Mesenchymal stem cell (in vitro differentiated cells and primary cell): Measurements from ENCODE around the gene PLIN3.
"Not testable (repeated sequence)": the region's sequence is repeated elsewhere in the genome, so short reads cannot be mapped to it uniquely, and the experiment has no call there.

Source experiments
- DNase-seq: peaks from one replicate; pipeline ENCODE4 v3.0.0-alpha.2; 2013
- H2AFZ ChIP-seq: one replicate; pipeline ENCODE4 v1.6.1; 2013; ENCODE audit warnings: low read depth, mild to moderate bottlenecking, control low read depth, inconsistent platforms, low read length, moderate library complexity
- H2AK5ac ChIP-seq: 2 replicates; pipeline ENCODE4 v1.6.1; 2013; ENCODE audit warnings: low read length, moderate library complexity, mild to moderate bottlenecking, inconsistent platforms; ENCODE audit not compliant: severe bottlenecking
- H2BK120ac ChIP-seq: one replicate; pipeline ENCODE4 v1.6.1; 2013; ENCODE audit warnings: low read depth, mild to moderate bottlenecking, inconsistent platforms, low read length, moderate library complexity
- H2BK12ac ChIP-seq, 2 experiments: one replicate each; pipeline ENCODE4 v1.6.1; 2013; ENCODE audit warnings: inconsistent platforms in 2 of 2, low read length in 2 of 2, mild to moderate bottlenecking in 2 of 2, moderate library complexity in 2 of 2, control low read depth in 1 of 2
- H2BK15ac ChIP-seq: one replicate; pipeline ENCODE4 v1.6.1; 2013; ENCODE audit warnings: mild to moderate bottlenecking, low read depth, inconsistent platforms; ENCODE audit not compliant: poor library complexity, severe bottlenecking
- H2BK5ac ChIP-seq: 2 replicates; pipeline ENCODE4 v1.6.1; 2013; ENCODE audit warnings: low read depth, mild to moderate bottlenecking, low read length, control low read depth, inconsistent platforms; ENCODE audit not compliant: poor library complexity, severe bottlenecking
- H3K14ac ChIP-seq, 2 experiments: one replicate each; pipeline ENCODE4 v1.6.1; 2013; ENCODE audit warnings: inconsistent platforms in 2 of 2, low read length in 2 of 2, control low read depth in 1 of 2, mild to moderate bottlenecking in 1 of 2, moderate library complexity in 1 of 2
- H3K18ac ChIP-seq, 2 experiments: one replicate each; pipeline ENCODE4 v1.6.1; 2013; ENCODE audit warnings: inconsistent platforms in 2 of 2, low read length in 2 of 2, control low read depth in 1 of 2, low read depth in 1 of 2, mild to moderate bottlenecking in 1 of 2
- H3K23ac ChIP-seq, 2 experiments: one replicate each; pipeline ENCODE4 v1.6.1; 2013; ENCODE audit warnings: inconsistent platforms in 2 of 2, low read length in 2 of 2, mild to moderate bottlenecking in 2 of 2, moderate library complexity in 2 of 2, control low read depth in 1 of 2
- H3K27ac ChIP-seq: 2 replicates; pipeline ENCODE4 v1.5.1; 2013; ENCODE audit warnings: mild to moderate bottlenecking, moderate library complexity, low read length, control low read depth, inconsistent platforms; ENCODE audit not compliant: poor library complexity, severe bottlenecking
- H3K27me3 ChIP-seq, 2 experiments: 2 replicates each; pipeline versions ENCODE4 v1.6.1 to v1.7.0; 2013; ENCODE audit warnings: low read length in 2 of 2, mild to moderate bottlenecking in 2 of 2, moderate library complexity in 2 of 2, control low read depth in 1 of 2, inconsistent platforms in 1 of 2; ENCODE audit not compliant: control insufficient read depth in 1 of 2, insufficient read depth in 1 of 2
- H3K36me3 ChIP-seq, 2 experiments: 2 replicates each; pipeline versions ENCODE4 v1.6.1 to v1.7.0; 2013; ENCODE audit warnings: low read length in 2 of 2, control low read depth in 1 of 2, inconsistent platforms in 1 of 2, low read depth in 1 of 2, mild to moderate bottlenecking in 1 of 2; ENCODE audit not compliant: insufficient read depth in 2 of 2, control insufficient read depth in 1 of 2
- H3K4ac ChIP-seq, 2 experiments: one replicate each; pipeline ENCODE4 v1.6.1; 2013; ENCODE audit warnings: inconsistent platforms in 2 of 2, low read length in 2 of 2, mild to moderate bottlenecking in 2 of 2, moderate library complexity in 2 of 2, control low read depth in 1 of 2, low read depth in 1 of 2
- H3K4me1 ChIP-seq: 2 replicates; pipeline ENCODE4 v1.6.1; 2013; ENCODE audit warnings: low read depth, low read length, control low read depth; ENCODE audit not compliant: control insufficient read depth, insufficient read depth
- H3K4me2 ChIP-seq: 2 replicates; pipeline ENCODE4 v1.6.1; 2013; ENCODE audit warnings: low read length, mild to moderate bottlenecking, inconsistent platforms; ENCODE audit not compliant: poor library complexity, severe bottlenecking
- H3K4me3 ChIP-seq, 2 experiments: 2 replicates each; pipeline versions ENCODE4 v1.5.1 to v1.7.0; 2013; ENCODE audit warnings: low read length in 2 of 2, mild to moderate bottlenecking in 2 of 2, control low read depth in 1 of 2, low read depth in 1 of 2; ENCODE audit not compliant: insufficient read depth in 1 of 2
- H3K79me1 ChIP-seq: replicated peaks from 2 replicates; pipeline ENCODE4 v1.6.1; 2013; ENCODE audit warnings: mild to moderate bottlenecking, control low read depth, low read length, inconsistent platforms; ENCODE audit not compliant: poor library complexity, severe bottlenecking
- H3K9ac ChIP-seq: 2 replicates; pipeline ENCODE4 v1.7.0; 2013; ENCODE audit warnings: mild to moderate bottlenecking, low read length, moderate library complexity
- H3K9me3 ChIP-seq: 2 replicates; pipeline ENCODE4 v1.7.0; 2013; ENCODE audit warnings: mild to moderate bottlenecking, low read length; ENCODE audit not compliant: control insufficient read depth
- H4K8ac ChIP-seq: one replicate; pipeline ENCODE4 v1.6.1; 2013; ENCODE audit warnings: inconsistent platforms, mild to moderate bottlenecking, low read length, moderate library complexity
- H4K91ac ChIP-seq: one replicate; pipeline ENCODE4 v1.6.1; 2013; ENCODE audit warnings: mild to moderate bottlenecking, low read length, inconsistent platforms
- WGBS: methylation state at CpG from one replicate; pipeline ENCODE4 v1.1.7; 2013; ENCODE audit warnings: mixed read lengths; 5-methylcytosine and 5-hydroxymethylcytosine counted together

Gene PLIN3

GRCh38 chr19:4800591-4801081, 66.8 kb downstream of the PLIN3 start:
- H3K4me2 ChIP-seq = no peak overlapping the region
- peaks cover 6% of the 10 kb centered on the region for H3K79me1 ChIP-seq
- H2BK15ac ChIP-seq = no peak overlapping the region
- H2BK120ac ChIP-seq = no peak overlapping the region
- H2AFZ ChIP-seq = no peak overlapping the region
- H3K9ac ChIP-seq = no peak overlapping the region
- 62% methylated on average over 23 of the region's 23 CpGs for WGBS
- H3K4me1 ChIP-seq = peaks cover 2% of the 10 kb centered on the region
- H3K36me3 ChIP-seq = peaks cover 7 to 12% of the 10 kb centered on the region in 2 experiments
- H3K27me3 ChIP-seq = no peaks in the 10 kb centered on the region
- no peak overlapping the region for H3K18ac ChIP-seq
- H2BK5ac ChIP-seq = no peak overlapping the region
- no peak overlapping the region for H3K27ac ChIP-seq
- H3K4me3 ChIP-seq = no peak overlapping the region
- H2BK12ac ChIP-seq = no peak overlapping the region
- H2AK5ac ChIP-seq = no peak overlapping the region
- H3K9me3 ChIP-seq = no peaks in the 10 kb centered on the region
- H3K4ac ChIP-seq = no peak overlapping the region
- H3K23ac ChIP-seq = peak overlapping the region in 1 of 2 experiments; percentile 50
- no peak overlapping the region for H4K91ac ChIP-seq
- DNase-seq = no peak
- no peak overlapping the region for H3K14ac ChIP-seq
- H4K8ac ChIP-seq = no peak overlapping the region

GRCh38 chr19:4795400-4795799, 72.1 kb downstream of the PLIN3 start:
- H2BK5ac ChIP-seq = no peak overlapping the region
- H2BK120ac ChIP-seq = no peak overlapping the region
- peaks cover 24% of the 10 kb centered on the region for H3K4me1 ChIP-seq
- H2BK15ac ChIP-seq = no peak overlapping the region
- H2AK5ac ChIP-seq = no peak overlapping the region
- no peak overlapping the region for H2AFZ ChIP-seq
- no peaks in the 10 kb centered on the region for H3K27me3 ChIP-seq
- H3K27ac ChIP-seq = no peak overlapping the region
- no peak overlapping the region for H3K4me3 ChIP-seq
- peak overlapping the region; percentile 33 for H3K9ac ChIP-seq
- H4K91ac ChIP-seq = no peak overlapping the region
- H3K23ac ChIP-seq = no peak overlapping the region
- WGBS = 91% methylated on average over 9 of the region's 9 CpGs
- no peak overlapping the region for H3K18ac ChIP-seq
- H4K8ac ChIP-seq = no peak overlapping the region
- H2BK12ac ChIP-seq = no peak overlapping the region
- no peak overlapping the region for H3K14ac ChIP-seq
- H3K9me3 ChIP-seq = no peaks in the 10 kb centered on the region
- no peak overlapping the region for H3K4ac ChIP-seq
- H3K79me1 ChIP-seq = peaks cover 8% of the 10 kb centered on the region
- peaks cover 32 to 35% of the 10 kb centered on the region in 2 experiments for H3K36me3 ChIP-seq
- no peak overlapping the region for H3K4me2 ChIP-seq
- DNase-seq = no peak

GRCh38 chr19:4794971-4795370, 72.5 kb downstream of the PLIN3 start:
- H3K27ac ChIP-seq = no peak overlapping the region
- no peak overlapping the region for H3K4ac ChIP-seq
- H3K4me3 ChIP-seq = no peak overlapping the region
- H3K14ac ChIP-seq = no peak overlapping the region
- H3K79me1 ChIP-seq = peaks cover 8% of the 10 kb centered on the region
- WGBS = 94% methylated on average over 11 of the region's 11 CpGs
- peaks cover 24% of the 10 kb centered on the region for H3K4me1 ChIP-seq
- H3K36me3 ChIP-seq = peaks cover 32 to 35% of the 10 kb centered on the region in 2 experiments
- no peak overlapping the region for H2BK120ac ChIP-seq
- H4K8ac ChIP-seq = no peak overlapping the region
- H3K9ac ChIP-seq = peak overlapping the region; percentile 33
- H3K27me3 ChIP-seq = no peaks in the 10 kb centered on the region
- H2BK5ac ChIP-seq = no peak overlapping the region
- H2AFZ ChIP-seq = no peak overlapping the region
- no peak for DNase-seq
- H2AK5ac ChIP-seq = no peak overlapping the region
- no peak overlapping the region for H3K4me2 ChIP-seq
- no peak overlapping the region for H2BK12ac ChIP-seq
- no peak overlapping the region for H3K23ac ChIP-seq
- no peak overlapping the region for H4K91ac ChIP-seq
- no peaks in the 10 kb centered on the region for H3K9me3 ChIP-seq
- no peak overlapping the region for H2BK15ac ChIP-seq
- H3K18ac ChIP-seq = no peak overlapping the region

- H3K9ac ChIP-seq, H2BK5ac ChIP-seq, H2AFZ ChIP-seq, H3K4ac ChIP-seq, H3K79me1 ChIP-seq, H2BK12ac ChIP-seq, H3K23ac ChIP-seq, DNase-seq, H3K4me3 ChIP-seq, H3K18ac ChIP-seq, H3K27ac ChIP-seq, H3K4me2 ChIP-seq, H2AK5ac ChIP-seq, H4K8ac ChIP-seq, H3K9me3 ChIP-seq, H3K27me3 ChIP-seq, H3K14ac ChIP-seq, H4K91ac ChIP-seq, H2BK120ac ChIP-seq, H2BK15ac ChIP-seq: not testable (repeated sequence)
- H3K36me3 ChIP-seq = peaks cover 32 to 35% of the 10 kb centered on the region in 2 experiments
- WGBS = 97% methylated on average over 19 of the region's 19 CpGs
- peaks cover 24% of the 10 kb centered on the region for H3K4me1 ChIP-seq
These were observed 74.2 kb downstream of the PLIN3 start for GRCh38 chr19:4793278-4793677.
